ENCODE measurements around the gene NASP. TPM values are rescaled to one million over a fixed set of nuclear protein-coding genes. Genes with fewer than 3 reads are reported as not detected.
A peak's percentile ranks its signal among the peaks of the same experiment; 100 is the strongest.

Gene NASP
- total and polyA plus RNA-seq, 2 of the 13 experiments (the other 11 are each of a cell fraction or from before 2014, with no cell fraction given), result 132 to 256 TPM

- TF ChIP-seq JUND (CRISPR knock-in tag; IDR thresholded peaks at IDR 0.05) (no peak), ZNF281 (CRISPR knock-in tag; IDR thresholded peaks at IDR 0.05; ENCODE audit: borderline replicate concordance) (no peak), IKZF5 (CRISPR knock-in tag; IDR thresholded peaks at IDR 0.05) (peak; percentile 35; the same call in 1 of the 2 replicates), REXO4 (CRISPR knock-in tag; IDR thresholded peaks at IDR 0.05; ENCODE audit: borderline replicate concordance) (no peak), ZNF7 (CRISPR knock-in tag; IDR thresholded peaks at IDR 0.05) (peak; percentile 73), SSRP1 (CRISPR knock-in tag; IDR thresholded peaks at IDR 0.05) (peak; percentile 46; the same call in 1 of the 2 replicates), PREB (CRISPR knock-in tag; IDR thresholded peaks at IDR 0.05) (no peak), ZNF12 (CRISPR knock-in tag; IDR thresholded peaks at IDR 0.05) (0 out of 2 replicates have a peak, but pooled peaks have one; percentile 21), ZNF724P (CRISPR knock-in tag; IDR thresholded peaks at IDR 0.05; ENCODE audit: borderline replicate concordance) (no peak), ZNF329 (CRISPR knock-in tag; IDR thresholded peaks at IDR 0.05; ENCODE audit: low read depth) (no peak), ZNF850 (CRISPR knock-in tag; conservative IDR thresholded peaks at IDR 0.05) (no peak), CEBPB (IDR thresholded peaks at IDR 0.05; ENCODE audit: borderline replicate concordance, low read depth, low read length) (peak; percentile 51; the same call in 1 of the 2 replicates), EHMT2 (IDR thresholded peaks at IDR 0.05; ENCODE audit: borderline replicate concordance, low read depth, low read length) (no peak), ZNF547 (CRISPR knock-in tag; IDR thresholded peaks at IDR 0.05) (no peak), ZNF446 (CRISPR knock-in tag; IDR thresholded peaks at IDR 0.05) (no peak), ZNF605 (CRISPR knock-in tag; IDR thresholded peaks at IDR 0.05) (0 out of 2 replicates have a peak, but pooled peaks have one; percentile 67), FOXO1 (CRISPR knock-in tag; IDR thresholded peaks at IDR 0.05) (no peak), EP300 (IDR thresholded peaks at IDR 0.05; ENCODE audit: low read depth in 2 of 2, low read length in 2 of 2) (peak in 1 of 2 experiments; percentile 60; a peak in 1 of 4 replicates), EP300 (CRISPR knock-in tag; IDR thresholded peaks at IDR 0.05; ENCODE audit: borderline replicate concordance) (no peak), IRF2 (CRISPR knock-in tag; IDR thresholded peaks at IDR 0.05) (no peak), ZFP90 (CRISPR knock-in tag; IDR thresholded peaks at IDR 0.05; ENCODE audit: borderline replicate concordance) (no peak), ZNF607 (CRISPR knock-in tag; IDR thresholded peaks at IDR 0.05; ENCODE audit: borderline replicate concordance) (0 out of 2 replicates have a peak, but pooled peaks have one; percentile 52), ISL2 (CRISPR knock-in tag; IDR thresholded peaks at IDR 0.05) (no peak), ZNF17 (CRISPR knock-in tag; IDR thresholded peaks at IDR 0.05) (no peak), ZNF556 (CRISPR knock-in tag; IDR thresholded peaks at IDR 0.05; ENCODE audit: borderline replicate concordance) (0 out of 2 replicates have a peak, but pooled peaks have one; percentile 22), ZNF101 (CRISPR knock-in tag; IDR thresholded peaks at IDR 0.05; ENCODE audit: borderline replicate concordance, low read depth) (no peak), HCFC1 (IDR thresholded peaks at IDR 0.05; ENCODE audit: low read depth, low read length) (no peak)
Observed at GRCh38 chr1:45545553-45546310, 38.1 kb upstream of the NASP start (continued).

All from HepG2 (cell line).